DND-41 (cell line): Measurements from ENCODE around the gene TOMM70.

Experiments used
- ATAC-seq: fragments of 200-7000 bp; cut with Tn5 transposase; 3 replicates; pipeline ENCODE4 v1.9.1; 2021; ENCODE audit warnings: low read depth; ENCODE audit not compliant: insufficient read depth
- DNase-seq: peaks from one replicate; pipeline ENCODE4 v3.0.0-alpha.2; 2020
- H2AFZ ChIP-seq: 2 replicates; pipeline ENCODE4 v1.6.0; 2012; ENCODE audit warnings: low read depth, low read length
- H3K27ac ChIP-seq: 2 replicates; pipeline ENCODE4 v1.5.1; 2012; ENCODE audit warnings: low read length, inconsistent platforms
- H3K27me3 ChIP-seq: fragments of 200-600 bp; sonication (generic); 2 replicates; pipeline ENCODE4 v1.6.0; 2012; ENCODE audit warnings: low read length, mild to moderate bottlenecking, inconsistent platforms; ENCODE audit not compliant: insufficient read depth, poor library complexity
- H3K36me3 ChIP-seq: 2 replicates; pipeline ENCODE4 v1.5.1; 2012; ENCODE audit warnings: low read length, inconsistent platforms; ENCODE audit not compliant: insufficient read depth
- H3K4me1 ChIP-seq: 2 replicates; pipeline ENCODE4 v1.5.1; 2012; ENCODE audit warnings: mild to moderate bottlenecking, low read length; ENCODE audit not compliant: insufficient read depth
- H3K4me2 ChIP-seq: 2 replicates; pipeline ENCODE4 v1.6.0; 2012; ENCODE audit warnings: mild to moderate bottlenecking, moderate library complexity, low read length, inconsistent platforms; ENCODE audit not compliant: insufficient read depth
- H3K4me3 ChIP-seq, 2 experiments: fragments of 200-600 bp in 1 of 2; shearing (Covaris generic) in 1 of 2; 2 replicates each; pipeline ENCODE4 v1.5.1; 2012 to 2016; ENCODE audit warnings: inconsistent platforms in 2 of 2, low read length in 2 of 2, mild to moderate bottlenecking in 2 of 2, low read depth in 1 of 2, moderate library complexity in 1 of 2
- H3K79me2 ChIP-seq: 2 replicates; pipeline ENCODE4 v1.6.0; 2012; ENCODE audit warnings: low read length, inconsistent platforms; ENCODE audit not compliant: insufficient read depth
- H3K9ac ChIP-seq: 2 replicates; pipeline ENCODE4 v1.6.0; 2012; ENCODE audit warnings: low read depth, mild to moderate bottlenecking, inconsistent platforms, low read length, moderate library complexity
- H3K9me3 ChIP-seq: 2 replicates; pipeline ENCODE4 v1.5.1; 2012; ENCODE audit warnings: low read length, moderate library complexity, mild to moderate bottlenecking, inconsistent platforms; ENCODE audit not compliant: insufficient read depth, severe bottlenecking
- H4K20me1 ChIP-seq: 2 replicates; pipeline ENCODE4 v1.6.0; 2012; ENCODE audit warnings: low read length; ENCODE audit not compliant: insufficient read depth
- CTCF ChIP-seq: IDR thresholded peaks from 2 replicates; pipeline ENCODE4 v1.5.1; 2012; ENCODE audit warnings: borderline replicate concordance, low read length, moderate library complexity, mild to moderate bottlenecking; ENCODE audit not compliant: poor library complexity, severe bottlenecking; ENCODE audit errors: extremely low read depth
- EZH2 ChIP-seq: IDR thresholded peaks from 3 replicates; pipeline ENCODE4 v1.6.1; 2012; ENCODE audit warnings: borderline replicate concordance, low read depth, mild to moderate bottlenecking, moderate library complexity, low read length, inconsistent platforms; ENCODE audit not compliant: severe bottlenecking

Gene TOMM70

GRCh38 chr3:100416176-100416575 lies 15.3 kb upstream of the TOMM70 start:
- no peaks in the 10 kb centered on the region for H3K79me2 ChIP-seq
- ATAC-seq (no peak), DNase-seq (no peak)
- no peaks in the 10 kb centered on the region for H3K27me3 ChIP-seq
- TF ChIP-seq CTCF (no peak), EZH2 (no peak)
- H3K27ac ChIP-seq = no peak overlapping the region
- H3K4me3 ChIP-seq = no peak overlapping the region
- H3K4me2 ChIP-seq = no peak overlapping the region
- H3K9me3 ChIP-seq = no peaks in the 10 kb centered on the region
- H3K9ac ChIP-seq = no peak overlapping the region
- H3K4me1 ChIP-seq = no peaks in the 10 kb centered on the region
- no peak overlapping the region for H2AFZ ChIP-seq
- H4K20me1 ChIP-seq = no peaks in the 10 kb centered on the region
- H3K36me3 ChIP-seq = no peaks in the 10 kb centered on the region

GRCh38 chr3:100413613-100414012 lies 12.7 kb upstream of the TOMM70 start:
- Histone ChIP-seq H3K4me3 (no peak overlapping the region), H2AFZ (no peak overlapping the region)

GRCh38 chr3:100412912-100413590 lies 12.2 kb upstream of the TOMM70 start:
- Histone ChIP-seq H3K9me3 (peaks cover 3% of the 10 kb centered on the region), H3K4me1 (no peaks in the 10 kb centered on the region), H4K20me1 (no peaks in the 10 kb centered on the region), H3K4me2 (no peak overlapping the region), H3K79me2 (no peaks in the 10 kb centered on the region), H3K9ac (no peak overlapping the region), H3K4me3 (no peak overlapping the region), H2AFZ (no peak overlapping the region), H3K36me3 (peaks cover 5% of the 10 kb centered on the region; the same call in 1 of the 2 replicates), H3K27ac (no peak overlapping the region), H3K27me3 (no peaks in the 10 kb centered on the region)
- DNase-seq (no peak), ATAC-seq (no peak)
- no peak for TF ChIP-seq EZH2
- TF ChIP-seq CTCF = no peak

More at GRCh38 chr3:100413613-100414012, 12.7 kb upstream of the TOMM70 start:
- TF ChIP-seq CTCF = no peak
- TF ChIP-seq EZH2 = no peak
- Histone ChIP-seq H3K4me2 (no peak overlapping the region), H4K20me1 (no peaks in the 10 kb centered on the region), H3K9ac (no peak overlapping the region), H3K36me3 (no peaks in the 10 kb centered on the region), H3K27me3 (no peaks in the 10 kb centered on the region), H3K9me3 (peaks cover 3% of the 10 kb centered on the region), H3K79me2 (no peaks in the 10 kb centered on the region), H3K4me1 (no peaks in the 10 kb centered on the region), H3K27ac (no peak overlapping the region)
- ATAC-seq (no peak), DNase-seq (no peak)
